ENCODE data around the gene HS3ST3B1. TPM values are rescaled to one million over a fixed set of nuclear protein-coding genes. Genes with fewer than 3 reads are reported as not detected.

HS3ST3B1 gene
- total and polyA plus RNA-seq, 5 experiments from 2014 or later, result 9.2 to 37.6 (median 12.7) TPM

DNA sequence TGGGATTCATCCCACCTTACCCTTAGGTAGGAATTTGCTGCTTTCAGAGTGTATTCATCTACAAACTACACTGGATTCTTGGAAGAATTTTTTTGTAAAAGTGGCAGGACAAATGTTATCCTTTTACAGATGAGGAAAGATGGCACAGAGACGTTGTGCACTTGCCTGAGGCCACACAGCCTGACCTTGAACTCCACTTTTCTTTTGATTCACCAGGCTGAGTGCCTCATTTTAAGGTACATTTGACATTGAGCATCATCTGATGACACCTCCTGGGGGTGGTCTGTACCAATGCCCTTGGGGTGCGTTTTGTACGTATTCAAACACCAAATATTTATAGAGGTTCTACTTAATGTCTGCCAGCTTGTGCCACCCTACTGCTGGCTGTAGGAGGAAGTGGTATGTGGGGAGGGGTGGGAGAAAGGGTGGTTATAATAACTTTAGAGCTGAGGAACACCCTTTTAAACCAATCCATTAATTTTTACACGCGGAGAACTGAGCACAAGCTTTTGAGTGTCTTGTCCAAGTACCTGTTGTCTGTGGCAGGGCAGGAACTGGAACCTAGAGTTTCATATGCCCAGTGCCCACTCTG lies 29.1 kb downstream of the HS3ST3B1 start:
- DNase-seq, result peak in 2 of 10 donors; percentile 14 to 26
- H3K27ac Mint-ChIP-seq, result peak overlapping the region; percentile 38 to 89 (median 73)
- H3K36me3 Mint-ChIP-seq, result peaks cover 2 to 11% (median 5%) of the 10 kb centered on the region in 3 donors
- POLR2A ChIA-PET, result interaction anchor here (0.9 to 1.2 kb wide), 2 partner anchors 29 to 99 kb away, joined by 3 read pairs; partner anchors contain the start of gene HS3ST3B1
- peaks cover 47 to 96% (median 93%) of the 10 kb centered on the region in 4 donors for H3K4me1 Mint-ChIP-seq
- H3K4me3 Mint-ChIP-seq, result peak overlapping the region; percentile 1 to 77 (median 48)
- ATAC-seq, result peak; percentile 37 to 59
- H3K9me3 Mint-ChIP-seq, result no peaks in the 10 kb centered on the region
- no peaks in the 10 kb centered on the region for H3K27me3 Mint-ChIP-seq

DNA sequence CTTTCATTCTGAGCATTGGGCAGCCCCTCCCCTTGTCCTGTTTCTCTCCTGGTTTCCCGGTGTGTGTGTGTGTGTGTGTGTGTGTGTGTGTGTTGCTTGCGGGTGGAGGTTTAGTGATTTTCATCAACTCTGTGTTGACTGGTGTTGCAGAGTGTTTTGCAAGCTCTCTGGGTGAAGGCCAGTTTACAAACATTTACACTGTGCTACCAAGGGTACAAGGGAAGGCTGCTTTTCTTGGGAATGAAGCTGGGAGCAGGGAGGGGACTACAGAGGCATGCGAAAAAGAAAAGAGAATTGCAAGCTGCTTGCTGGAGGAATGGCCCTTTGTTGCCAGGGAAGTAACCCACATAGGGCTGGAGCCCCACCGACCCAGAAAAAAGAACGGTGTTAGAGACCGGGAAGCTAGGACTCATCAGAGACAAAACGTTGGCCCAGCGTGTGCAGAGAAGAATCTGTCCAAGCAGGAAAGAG lies 29.6 kb downstream of the HS3ST3B1 start:
- POLR2A ChIA-PET, result interaction anchor here (0.9 to 1.2 kb wide), 2 partner anchors 30 to 98 kb away, joined by 3 read pairs; partner anchors contain the start of gene HS3ST3B1
- Mint-ChIP-seq H3K36me3 (peaks cover 2 to 11% (median 5%) of the 10 kb centered on the region in 3 donors), H3K9me3 (no peaks in the 10 kb centered on the region), H3K27ac (peak overlapping the region; percentile 38 to 89 (median 73)), H3K4me3 (peak overlapping the region in 6 of 10 donors; percentile 1 to 67 (median 53)), H3K27me3 (no peaks in the 10 kb centered on the region), H3K4me1 (peaks cover 47 to 97% (median 94%) of the 10 kb centered on the region in 4 donors)
- ATAC-seq, result no peak
- DNase-seq, result no peak

DNA sequence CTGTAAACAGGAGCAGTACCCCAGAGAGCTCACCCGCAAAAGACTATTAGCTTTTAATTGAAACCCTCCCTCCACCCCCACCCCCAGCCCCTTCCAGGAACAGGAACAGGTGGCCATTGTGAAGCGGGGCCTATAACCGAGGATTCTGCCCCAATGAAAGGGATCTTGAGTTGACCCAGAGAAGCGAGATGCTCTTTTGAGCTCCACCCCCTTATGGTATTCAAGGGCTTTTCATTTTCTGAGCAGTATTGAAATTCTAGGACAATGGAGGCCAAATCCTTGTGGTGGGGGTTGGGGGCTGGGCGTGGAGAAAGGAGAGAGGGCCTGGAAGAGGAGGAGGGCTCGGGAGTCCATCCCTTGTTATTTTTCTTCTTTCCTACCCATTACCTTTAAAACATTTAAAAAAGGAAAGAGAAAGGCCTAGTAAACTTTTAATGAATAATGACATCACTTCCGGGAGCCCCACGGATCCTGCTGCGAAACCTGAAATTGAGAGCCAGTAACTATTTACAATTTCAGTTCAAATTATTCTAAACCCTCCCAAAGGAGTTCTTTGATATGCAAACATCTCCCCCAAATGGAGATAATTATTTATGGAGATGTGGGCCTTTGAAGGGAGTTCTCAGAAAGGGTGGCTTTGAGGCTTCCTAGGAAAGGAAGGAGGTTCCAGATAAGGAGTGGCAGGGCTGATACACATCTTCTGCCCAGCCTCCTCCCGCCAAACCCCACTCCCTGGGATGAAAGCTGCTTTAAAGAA lies 30.5 kb downstream of the HS3ST3B1 start:
- peaks cover 0 to 9% (median 2%) of the 10 kb centered on the region in 3 donors for H3K36me3 Mint-ChIP-seq
- no peaks in the 10 kb centered on the region for H3K27me3 Mint-ChIP-seq
- peak overlapping the region in 1 of 10 donors; percentile 13 for H3K4me3 Mint-ChIP-seq
- H3K27ac Mint-ChIP-seq, result peak overlapping the region in 6 of 10 donors; percentile 27 to 88 (median 71)
- no peak for DNase-seq
- H3K4me1 Mint-ChIP-seq, result peaks cover 47 to 97% (median 94%) of the 10 kb centered on the region in 4 donors
- no peak for ATAC-seq
- POLR2A ChIA-PET, result no interaction called here
- H3K9me3 Mint-ChIP-seq, result no peaks in the 10 kb centered on the region

DNA sequence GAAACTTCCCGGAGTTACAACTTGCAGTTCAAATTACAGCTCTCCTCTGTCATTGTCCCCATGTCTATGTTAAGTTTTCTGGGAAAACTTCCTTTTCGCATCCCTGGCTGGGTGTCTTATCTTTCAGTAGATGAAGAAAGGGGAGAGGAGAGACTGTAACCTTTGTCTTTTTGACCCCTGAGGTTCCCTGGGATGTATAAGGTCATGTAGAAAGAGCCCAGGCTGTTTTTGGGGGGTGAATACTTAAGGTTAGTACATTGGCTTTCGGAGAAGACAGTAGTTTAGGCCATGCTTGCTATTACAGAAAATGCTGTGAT lies 31.1 kb downstream of the HS3ST3B1 start:
- H3K4me1 Mint-ChIP-seq, result peaks cover 48 to 97% (median 96%) of the 10 kb centered on the region in 4 donors
- H3K4me3 Mint-ChIP-seq, result no peak overlapping the region
- peak overlapping the region in 7 of 10 donors; percentile 27 to 81 (median 62) for H3K27ac Mint-ChIP-seq
- no peak for DNase-seq
- H3K9me3 Mint-ChIP-seq, result no peaks in the 10 kb centered on the region
- H3K27me3 Mint-ChIP-seq, result no peaks in the 10 kb centered on the region
- ATAC-seq, result no peak
- POLR2A ChIA-PET, result interaction anchor here (0.6 kb wide), 1 partner anchor 95 kb away, joined by 3 read pairs; no protein-coding TSS in a partner anchor
- peaks cover 0 to 11% (median under 1%) of the 10 kb centered on the region in 3 donors for H3K36me3 Mint-ChIP-seq

DNA sequence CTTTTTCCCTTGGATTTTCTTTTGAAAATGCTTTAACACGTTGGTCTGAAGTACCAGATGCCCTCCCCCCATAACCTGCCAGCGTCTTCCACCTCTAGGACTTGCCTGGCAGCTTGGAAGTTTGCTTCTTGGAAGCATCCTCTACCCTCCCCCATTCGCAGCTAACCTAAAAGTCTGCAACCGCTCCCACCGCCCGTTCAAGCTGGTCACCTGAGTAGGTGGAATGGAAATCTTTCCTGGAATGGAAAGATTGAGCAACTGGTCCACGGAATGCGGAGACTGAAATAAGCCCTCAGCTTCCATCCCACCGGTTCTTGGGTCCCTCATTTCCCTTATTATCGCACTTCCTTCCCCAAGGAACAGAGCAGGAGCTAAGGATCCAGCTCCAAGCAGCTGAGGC lies 31.4 kb downstream of the HS3ST3B1 start:
- Mint-ChIP-seq H3K27ac (peak overlapping the region in 7 of 10 donors; percentile 37 to 81 (median 48)), H3K36me3 (peaks cover 0 to 14% (median 1%) of the 10 kb centered on the region in 3 donors), H3K4me1 (peaks cover 48 to 96% (median 95%) of the 10 kb centered on the region in 4 donors), H3K9me3 (no peaks in the 10 kb centered on the region), H3K27me3 (no peaks in the 10 kb centered on the region), H3K4me3 (no peak overlapping the region)
- DNase-seq, result no peak
- ATAC-seq, result no peak
- POLR2A ChIA-PET, result interaction anchor here (0.6 to 0.9 kb wide), 4 partner anchors 9 to 292 kb away, joined by 3 to 13 read pairs (median 4); no protein-coding TSS in a partner anchor

DNA sequence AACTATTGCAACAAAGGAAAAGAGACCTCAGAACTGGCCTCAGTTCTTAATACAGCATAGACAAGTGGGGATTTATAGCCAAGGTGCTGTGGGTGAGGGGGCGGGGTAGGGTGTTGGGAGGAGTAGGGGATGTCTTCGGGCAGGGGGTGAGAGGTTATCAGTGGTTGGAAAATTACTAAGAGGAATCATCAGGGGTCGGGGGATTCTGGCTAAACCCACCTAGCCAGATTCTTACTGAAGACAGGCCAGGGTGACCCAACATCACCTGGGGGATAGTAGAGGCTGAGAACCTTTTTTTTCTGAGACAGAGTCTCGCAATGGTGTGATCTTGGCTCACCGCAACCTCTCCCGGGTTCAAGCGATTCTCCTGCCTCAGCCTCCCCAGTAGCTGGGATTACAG lies 32.6 kb downstream of the HS3ST3B1 start:
- peak overlapping the region in 5 of 10 donors; percentile 8 to 86 (median 81) for H3K27ac Mint-ChIP-seq

DNA sequence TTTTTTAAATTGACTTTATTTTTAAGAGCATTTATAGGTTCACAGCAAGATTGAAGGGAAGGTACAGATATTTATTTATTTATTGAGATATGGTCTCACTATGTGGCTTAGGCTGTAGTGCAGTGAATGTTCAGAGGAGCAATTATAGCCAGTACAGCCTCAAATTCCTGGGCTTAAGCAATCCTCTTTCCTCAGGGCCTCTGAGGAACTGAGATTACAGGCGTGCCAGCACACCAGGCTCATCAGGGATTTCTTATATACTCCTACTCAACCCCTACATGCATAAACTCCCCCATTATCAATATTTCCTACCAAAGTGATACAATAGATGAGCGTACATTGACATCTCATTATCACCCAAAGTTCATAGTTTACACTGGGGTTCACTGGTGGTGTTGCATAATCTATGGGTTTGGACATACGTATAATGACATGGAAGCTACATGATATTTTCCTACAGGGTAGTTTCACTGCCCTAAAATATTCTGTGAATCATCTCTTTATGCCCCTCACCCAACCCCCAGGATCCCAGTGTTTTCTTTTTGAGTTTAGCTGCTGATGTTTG lies 33.5 kb downstream of the HS3ST3B1 start:
- no peak for DNase-seq
- Mint-ChIP-seq H3K27me3 (no peaks in the 10 kb centered on the region), H3K4me1 (peaks cover 44 to 96% (median 93%) of the 10 kb centered on the region in 4 donors), H3K4me3 (peak overlapping the region in 3 of 10 donors; percentile 27 to 55 (median 30)), H3K27ac (peak overlapping the region in 9 of 10 donors; percentile 8 to 86 (median 66)), H3K36me3 (peaks cover 0 to 19% (median 4%) of the 10 kb centered on the region in 3 donors), H3K9me3 (no peaks in the 10 kb centered on the region)
- no peak for ATAC-seq
- POLR2A ChIA-PET, result interaction anchor here (1.2 kb wide), 1 partner anchor 32 kb away, joined by 3 read pairs; no protein-coding TSS in a partner anchor

More for the DNA sequence above, 32.6 kb downstream of the HS3ST3B1 start:
- POLR2A ChIA-PET, result interaction anchor here (0.7 to 1.2 kb wide), 2 partner anchors 31 to 324 kb away, joined by 3 read pairs; no protein-coding TSS in a partner anchor
- peaks cover 0 to 19% (median 1%) of the 10 kb centered on the region in 3 donors for H3K36me3 Mint-ChIP-seq
- H3K4me1 Mint-ChIP-seq, result peaks cover 44 to 96% (median 93%) of the 10 kb centered on the region in 4 donors
- H3K9me3 Mint-ChIP-seq, result no peaks in the 10 kb centered on the region
- DNase-seq (no peak), ATAC-seq (no peak)
- peak overlapping the region in 3 of 10 donors; percentile 18 to 77 (median 30) for H3K4me3 Mint-ChIP-seq
- no peaks in the 10 kb centered on the region for H3K27me3 Mint-ChIP-seq

DNA sequence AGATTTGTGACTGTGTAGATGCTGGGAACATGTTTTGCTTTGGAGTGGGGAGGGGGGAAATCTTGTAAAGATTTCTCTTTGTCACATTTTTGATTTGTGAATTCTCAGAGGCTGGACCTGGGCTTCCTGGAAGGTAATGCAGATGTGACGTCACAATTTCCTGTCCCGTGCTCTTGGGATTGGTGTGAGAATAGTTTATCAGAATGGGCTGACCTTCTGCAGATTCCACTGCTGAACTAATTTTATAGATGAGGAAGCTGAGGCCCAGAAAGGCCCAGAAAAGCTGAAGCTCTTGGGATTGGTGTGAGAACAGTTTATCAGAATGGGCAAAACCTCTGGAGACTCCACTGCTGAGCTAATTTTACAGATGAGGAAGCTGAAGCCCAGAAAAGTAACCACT lies 34.0 kb downstream of the HS3ST3B1 start:
- H3K36me3 Mint-ChIP-seq, result peaks cover 0 to 19% (median 4%) of the 10 kb centered on the region in 3 donors
- H3K4me3 Mint-ChIP-seq, result peak overlapping the region in 3 of 10 donors; percentile 20 to 66 (median 27)
- no peaks in the 10 kb centered on the region for H3K9me3 Mint-ChIP-seq
- no peak for ATAC-seq
- peaks cover 48 to 96% (median 94%) of the 10 kb centered on the region in 4 donors for H3K4me1 Mint-ChIP-seq
- no peaks in the 10 kb centered on the region for H3K27me3 Mint-ChIP-seq
- POLR2A ChIA-PET, result interaction anchor here (1.2 kb wide), 1 partner anchor 33 kb away, joined by 3 read pairs; no protein-coding TSS in a partner anchor
- H3K27ac Mint-ChIP-seq, result peak overlapping the region; percentile 8 to 81 (median 62)
- DNase-seq, result no peak

DNA sequence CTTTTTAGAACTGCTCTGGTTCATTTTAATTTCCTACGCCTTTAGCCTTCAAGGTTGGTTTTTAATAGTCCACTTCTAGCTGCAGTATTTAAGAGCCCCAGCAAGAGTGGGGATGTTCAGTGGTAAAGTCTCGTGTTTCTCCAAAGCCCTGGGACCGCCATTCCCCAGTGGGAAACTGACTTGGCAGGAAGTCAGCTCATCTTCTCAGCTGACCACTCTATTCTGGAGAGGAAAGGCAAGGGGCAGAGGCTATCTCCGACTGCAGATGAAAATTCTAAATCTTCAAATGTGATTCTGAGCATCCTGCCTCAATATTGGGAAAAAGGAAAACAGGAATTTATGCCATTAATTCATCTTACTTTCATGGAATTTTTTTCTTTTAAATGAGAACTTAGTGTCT lies 35.5 kb downstream of the HS3ST3B1 start:
- Mint-ChIP-seq H3K27ac (peak overlapping the region in 8 of 10 donors; percentile 11 to 88 (median 68)), H3K36me3 (peaks cover 0 to 17% (median 4%) of the 10 kb centered on the region in 3 donors), H3K4me1 (peaks cover 52 to 97% (median 94%) of the 10 kb centered on the region in 4 donors), H3K27me3 (no peaks in the 10 kb centered on the region), H3K9me3 (no peaks in the 10 kb centered on the region), H3K4me3 (peak overlapping the region in 2 of 10 donors; percentile 4 to 29)
- POLR2A ChIA-PET, result no interaction called here
- ATAC-seq, result no peak
- no peak for DNase-seq

DNA sequence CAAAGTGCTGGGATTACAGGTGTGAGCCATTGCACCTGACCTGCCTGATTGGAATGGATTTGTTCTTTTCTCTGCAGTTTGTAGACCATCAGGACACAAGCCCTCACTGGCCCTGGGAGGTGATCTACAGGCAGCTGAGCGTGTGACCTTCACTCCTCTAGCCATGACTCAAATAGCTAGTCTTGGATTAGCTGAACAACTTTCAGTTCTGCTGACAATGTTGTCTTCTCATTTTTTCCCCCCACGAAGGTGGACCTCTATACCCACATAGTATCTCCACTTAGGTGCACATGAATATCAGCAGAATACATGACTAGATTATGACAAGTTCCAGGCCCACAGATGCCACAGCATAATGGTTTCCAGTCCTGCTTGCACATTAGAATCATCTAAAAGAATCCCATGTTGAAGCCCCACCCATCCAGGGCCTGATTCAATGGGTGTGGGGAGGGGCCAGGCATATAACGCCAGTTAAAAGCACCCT lies 36.8 kb downstream of the HS3ST3B1 start:
- H3K4me3 Mint-ChIP-seq, result peak overlapping the region in 7 of 10 donors; percentile 1 to 48 (median 11)
- H3K9me3 Mint-ChIP-seq, result no peaks in the 10 kb centered on the region
- POLR2A ChIA-PET, result interaction anchor here (0.6 to 0.9 kb wide), 2 partner anchors 59 to 310 kb away, joined by 4 to 5 read pairs; no protein-coding TSS in a partner anchor
- no peak for ATAC-seq
- H3K27ac Mint-ChIP-seq, result peak overlapping the region in 8 of 10 donors; percentile 2 to 87 (median 45)
- H3K4me1 Mint-ChIP-seq, result peaks cover 53 to 92% (median 87%) of the 10 kb centered on the region in 4 donors
- H3K36me3 Mint-ChIP-seq, result peaks cover 0 to 17% (median 4%) of the 10 kb centered on the region in 3 donors
- no peak for DNase-seq
- H3K27me3 Mint-ChIP-seq, result no peaks in the 10 kb centered on the region

DNA sequence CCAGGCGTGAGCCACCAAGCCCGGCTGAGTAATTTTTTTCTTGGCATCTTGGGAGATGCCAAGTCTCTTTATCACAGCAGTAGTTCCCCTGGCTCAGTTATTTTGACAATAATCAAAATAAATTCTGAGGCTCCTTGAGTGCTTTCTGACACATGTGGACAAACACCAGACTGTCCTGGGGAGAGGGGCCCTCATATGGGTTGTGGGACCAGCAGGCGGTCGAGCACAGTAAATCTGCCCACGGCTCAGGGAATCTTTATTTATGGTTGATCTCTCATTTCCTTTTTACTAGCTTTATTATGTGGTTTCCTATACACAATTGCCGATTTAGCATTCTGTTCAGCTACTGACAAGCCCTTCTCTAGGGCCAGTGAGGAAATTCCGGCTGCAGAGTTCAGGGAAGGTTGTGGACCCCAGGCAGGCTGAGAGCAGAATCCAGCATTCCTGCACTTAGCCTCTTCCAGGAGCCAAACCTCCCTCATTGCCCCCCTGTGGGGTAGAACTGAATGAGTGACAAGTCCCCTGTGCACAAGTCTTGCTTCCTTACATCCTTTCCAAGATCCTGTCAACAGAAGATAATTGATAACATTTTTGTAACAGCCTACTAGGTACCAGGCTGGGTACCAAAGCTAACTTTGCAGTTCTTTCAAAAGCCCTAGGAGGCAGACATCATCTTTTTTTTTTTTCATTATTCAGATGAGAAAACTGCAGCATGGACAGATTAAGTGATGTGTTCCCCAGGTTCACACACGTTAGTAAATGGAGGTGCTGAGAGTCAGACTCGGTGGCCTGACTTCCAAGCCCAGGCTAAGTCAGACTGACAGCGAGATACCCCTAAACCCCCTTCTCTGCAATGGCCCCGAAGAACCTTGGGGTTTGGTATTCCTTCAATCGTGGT lies 40.2 kb downstream of the HS3ST3B1 start:
- ATAC-seq, result peak; percentile 30 to 35
- Mint-ChIP-seq H3K9me3 (peaks cover 0 to 4% (median 0%) of the 10 kb centered on the region in 9 donors), H3K27me3 (no peaks in the 10 kb centered on the region), H3K36me3 (peaks cover 0 to 39% (median 19%) of the 10 kb centered on the region in 3 donors), H3K4me1 (peaks cover 43 to 70% (median 55%) of the 10 kb centered on the region in 4 donors), H3K4me3 (peak overlapping the region in 9 of 10 donors; percentile 20 to 84 (median 58)), H3K27ac (peak overlapping the region; percentile 71 to 94 (median 86))
- DNase-seq, result no peak
- POLR2A ChIA-PET, result no interaction called here

Measured in naive thymus-derived CD8-positive, alpha-beta T cell (primary cell).